Caco-2 (cell line): ENCODE data around the gene PRR18. TPM values are rescaled to one million over a fixed set of nuclear protein-coding genes. Genes with fewer than 3 reads are reported as not detected.

Experiments used
- BruUV-seq: library from RNA; stranded (reverse); fragments of 400-500 nt; replicated peaks from 2 replicates; lab custom pipeline; 2021; lab: Mats Ljungman, UMichigan
- CTCF ChIA-PET: fragments of 300-600 bp; sonication (Branson Sonifier 250); formaldehyde crosslinking; loops from one replicate; lab custom pipeline; 2022; ENCODE audit warnings: antibody characterized with exemption; lab: Charles Lee
- POLR2A ChIA-PET: fragments of 300-600 bp; sonication (Branson Sonifier 250); formaldehyde crosslinking; loops from one replicate; lab custom pipeline; 2022; ENCODE audit warnings: antibody characterized with exemption; lab: Charles Lee
- DNase-seq, 2 experiments: peaks; one replicate each; pipeline versions ENCODE4 v3.0.0 to v3.0.0-alpha.2; 2020 to 2022
- H3K27me3 ChIP-seq: replicated peaks from 2 replicates; pipeline ENCODE4 v1.6.0; 2011; ENCODE audit warnings: low read length; ENCODE audit not compliant: control insufficient read depth, insufficient read depth
- H3K36me3 ChIP-seq: 2 replicates; pipeline ENCODE4 v1.5.1; 2011; ENCODE audit warnings: low read length; ENCODE audit not compliant: control insufficient read depth, insufficient read depth
- H3K4me1 ChIP-seq: fragments of 250-450 bp; sonication (Bioruptor Pico); 2 replicates; pipeline ENCODE4 v1.5.1; 2020; ENCODE audit warnings: mild to moderate bottlenecking
- H3K4me3 ChIP-seq: 2 replicates; pipeline ENCODE4 v1.5.1; 2011; ENCODE audit warnings: low read depth, mild to moderate bottlenecking, control low read depth, low read length
- H3K9me3 ChIP-seq: fragments of 250-450 bp; sonication (Bioruptor Pico); 2 replicates; pipeline ENCODE4 v1.5.1; 2020; ENCODE audit warnings: mild to moderate bottlenecking, moderate library complexity
- H3K27ac Mint-ChIP-seq: one replicate; pipeline ENCODE4 v1.8.0; 2022; ENCODE audit warnings: mixed read lengths; ENCODE audit not compliant: unreplicated experiment
- H3K27me3 Mint-ChIP-seq: one replicate; pipeline ENCODE4 v1.8.0; 2022; ENCODE audit warnings: mixed read lengths; ENCODE audit not compliant: insufficient read depth, unreplicated experiment
- H3K36me3 Mint-ChIP-seq: one replicate; pipeline ENCODE4 v1.8.0; 2022; ENCODE audit warnings: mild to moderate bottlenecking, mixed read lengths; ENCODE audit not compliant: insufficient read depth, unreplicated experiment
- H3K4me1 Mint-ChIP-seq: one replicate; pipeline ENCODE4 v1.8.0; 2022; ENCODE audit warnings: low read depth, mixed read lengths; ENCODE audit not compliant: unreplicated experiment
- H3K4me3 Mint-ChIP-seq: one replicate; pipeline ENCODE4 v1.8.0; 2022; ENCODE audit warnings: mild to moderate bottlenecking, moderate library complexity, mixed read lengths; ENCODE audit not compliant: unreplicated experiment
- H3K9me3 Mint-ChIP-seq: one replicate; pipeline ENCODE4 v1.8.0; 2022; ENCODE audit warnings: mixed read lengths; ENCODE audit not compliant: unreplicated experiment
- CTCF ChIP-seq, 2 experiments: fragments of 200-600 bp in 1 of 2; IDR thresholded peaks; 1 replicate in 1 of 2; 2 replicates in 1 of 2; pipeline versions ENCODE4 v1.5.1 to v1.8.0; 2011 to 2022; ENCODE audit warnings: antibody characterized with exemption in 1 of 2, control low read depth in 1 of 2, inconsistent platforms in 1 of 2, low read depth in 1 of 2, low read length in 1 of 2, mild to moderate bottlenecking in 1 of 2, moderate library complexity in 1 of 2; ENCODE audit not compliant: insufficient read depth in 1 of 2, severe bottlenecking in 1 of 2, unreplicated experiment in 1 of 2
- intact Hi-C: fragments of 100-400 bp; cut with micrococcal nuclease; formaldehyde crosslinking; loops from one replicate; pipeline ENCODE4 v1.10.0; 2022; ENCODE audit not compliant: unreplicated experiment
- total RNA-seq: library from RNA; stranded (reverse); gene quantifications from 2 replicates; pipeline ENCODE4 v1.2.3, GENCODE V29; 2022

PRR18 gene
- total RNA-seq, 1 experiment from 2014 or later, result 0.95 TPM

GRCh38 chr6:166323395-166323794 lies 15.2 kb upstream of the PRR18 start:
- no peaks in the 10 kb centered on the region for H3K4me1 ChIP-seq
- peaks cover 1% of the 10 kb centered on the region; the same call in 1 of the 2 replicates for H3K36me3 ChIP-seq
- no peak for TF ChIP-seq CTCF (IDR thresholded peaks at IDR 0.05; ENCODE audit: insufficient read depth in 1 of 2, low read depth in 1 of 2, low read length in 1 of 2, severe bottlenecking in 1 of 2, unreplicated experiment in 1 of 2)
- no peak overlapping the region for H3K27ac Mint-ChIP-seq
- intact Hi-C loops, result no loop called here
- H3K4me1 Mint-ChIP-seq, result no peaks in the 10 kb centered on the region
- H3K36me3 Mint-ChIP-seq, result peaks cover 63% of the 10 kb centered on the region
- H3K27me3 ChIP-seq, result no peaks in the 10 kb centered on the region
- no peak overlapping the region for H3K4me3 ChIP-seq
- DNase-seq, result no peak
- no TSS peak for BruUV-seq
- H3K9me3 ChIP-seq, result no peaks in the 10 kb centered on the region
- no peaks in the 10 kb centered on the region for H3K27me3 Mint-ChIP-seq
- CTCF ChIA-PET, result no interaction called here
- POLR2A ChIA-PET, result no interaction called here
- H3K9me3 Mint-ChIP-seq, result no peaks in the 10 kb centered on the region
- H3K4me3 Mint-ChIP-seq, result no peak overlapping the region

DNA sequence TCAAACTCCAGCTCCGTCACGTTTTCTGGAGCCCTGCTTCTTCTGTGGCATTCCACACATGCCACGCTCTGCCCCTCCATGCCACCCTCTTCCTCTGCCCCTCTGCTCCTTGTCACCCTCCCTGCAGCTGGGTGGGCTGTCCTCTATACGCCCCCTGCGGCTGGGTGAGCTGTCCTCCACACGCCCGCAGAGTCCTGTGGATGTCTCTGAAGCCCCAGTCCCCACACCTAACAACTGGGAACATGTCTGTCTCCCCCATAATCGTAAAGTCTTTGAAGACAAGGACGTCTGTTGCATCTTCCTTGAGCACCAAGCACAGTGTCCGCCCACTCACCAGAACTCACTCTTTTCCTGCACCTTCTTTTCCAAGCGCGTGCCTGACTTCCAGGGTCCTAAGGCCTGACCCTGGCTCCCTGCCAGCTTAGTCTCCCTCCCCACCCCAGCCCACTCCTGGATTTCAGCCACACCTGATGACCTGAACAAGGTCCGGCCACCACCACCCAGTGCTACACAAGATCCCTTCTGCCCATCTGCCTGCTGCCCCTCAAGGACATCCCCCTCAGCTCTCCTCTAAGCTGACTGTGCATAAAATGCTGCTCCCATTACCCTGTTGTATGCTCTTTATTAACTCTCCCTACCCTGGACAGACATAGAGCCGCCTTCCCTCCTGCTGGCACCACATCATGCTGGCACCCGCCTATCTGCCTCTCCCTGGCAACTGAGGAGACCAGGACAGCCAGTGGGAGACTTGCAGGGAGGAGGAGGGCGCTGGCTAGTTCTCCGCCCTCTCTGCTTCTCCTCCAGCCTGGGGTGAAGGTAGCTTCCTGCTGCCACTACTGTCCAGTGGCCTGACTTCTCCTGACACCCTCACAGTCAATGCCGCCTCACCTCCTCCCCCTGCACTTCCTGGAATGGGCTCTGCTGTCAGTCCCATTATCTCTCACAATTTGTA lies 10.7 kb upstream of the PRR18 start:
- no peak for DNase-seq
- no TSS peak for BruUV-seq
- H3K4me3 ChIP-seq, result no peak overlapping the region

GRCh38 chr6:166318227-166318626 lies 10.0 kb upstream of the PRR18 start:
- no peak for TF ChIP-seq CTCF (IDR thresholded peaks at IDR 0.05; ENCODE audit: insufficient read depth in 1 of 2, low read depth in 1 of 2, low read length in 1 of 2, severe bottlenecking in 1 of 2, unreplicated experiment in 1 of 2)
- no peaks in the 10 kb centered on the region for H3K4me1 ChIP-seq
- intact Hi-C loops, result no loop called here
- ChIA-PET POLR2A (interaction anchor here (0.6 kb wide), 1 partner anchor 129 kb away, joined by 4 read pairs; no protein-coding TSS in a partner anchor), CTCF (no interaction called here)
- H3K9me3 Mint-ChIP-seq, result no peaks in the 10 kb centered on the region
- no peak for DNase-seq
- peaks cover 41% of the 10 kb centered on the region for H3K36me3 Mint-ChIP-seq
- H3K27me3 ChIP-seq, result no peaks in the 10 kb centered on the region
- H3K27ac Mint-ChIP-seq, result no peak overlapping the region
- H3K27me3 Mint-ChIP-seq, result no peaks in the 10 kb centered on the region
- peaks cover 6% of the 10 kb centered on the region for H3K4me1 Mint-ChIP-seq
- no peak overlapping the region for H3K4me3 Mint-ChIP-seq
- no peak overlapping the region for H3K4me3 ChIP-seq
- H3K9me3 ChIP-seq, result no peaks in the 10 kb centered on the region
- BruUV-seq, result no TSS peak
- H3K36me3 ChIP-seq, result no peaks in the 10 kb centered on the region

More for the DNA sequence above, 10.7 kb upstream of the PRR18 start:
- no peaks in the 10 kb centered on the region for H3K36me3 ChIP-seq
- no peaks in the 10 kb centered on the region for H3K4me1 ChIP-seq
- H3K27me3 ChIP-seq, result no peaks in the 10 kb centered on the region
- CTCF ChIA-PET, result no interaction called here
- no peak overlapping the region for H3K4me3 Mint-ChIP-seq
- POLR2A ChIA-PET, result interaction anchor here (0.6 kb wide), 1 partner anchor 128 kb away, joined by 4 read pairs; no protein-coding TSS in a partner anchor
- no peak for TF ChIP-seq CTCF (IDR thresholded peaks at IDR 0.05; ENCODE audit: insufficient read depth in 1 of 2, low read depth in 1 of 2, low read length in 1 of 2, severe bottlenecking in 1 of 2, unreplicated experiment in 1 of 2)
- intact Hi-C loops, result no loop called here
- no peak overlapping the region for H3K27ac Mint-ChIP-seq
- H3K9me3 Mint-ChIP-seq, result no peaks in the 10 kb centered on the region
- peaks cover 44% of the 10 kb centered on the region for H3K36me3 Mint-ChIP-seq
- no peaks in the 10 kb centered on the region for H3K27me3 Mint-ChIP-seq
- peaks cover 6% of the 10 kb centered on the region for H3K4me1 Mint-ChIP-seq
- H3K9me3 ChIP-seq, result no peaks in the 10 kb centered on the region
